HCT116 (cell line): ENCODE data around the gene TLE3. TPM values are rescaled to one million over a fixed set of nuclear protein-coding genes. Genes with fewer than 3 reads are reported as not detected.

Experiments used
- ATAC-seq: fragments of 200-7000 bp; cut with Tn5 transposase; 2 replicates; pipeline ENCODE4 v1.9.1; 2020; ENCODE audit warnings: mild to moderate bottlenecking, moderate library complexity
- BruUV-seq: library from RNA; stranded (reverse); fragments of 400-500 nt; replicated peaks from 2 replicates; lab custom pipeline; 2021; lab: Mats Ljungman, UMichigan
- CTCF ChIA-PET: fragments of 300-600 bp; sonication (Branson Sonifier 250); formaldehyde crosslinking; loops from one replicate; lab custom pipeline; 2021; ENCODE audit warnings: antibody characterized with exemption; lab: Charles Lee
- POLR2A ChIA-PET: fragments of 300-600, 350-600 bp; sonication (Branson Sonifier 250); formaldehyde crosslinking; loops from one replicate; lab custom pipeline; 2021; ENCODE audit warnings: antibody characterized with exemption; lab: Charles Lee
- RAD21 ChIA-PET, 2 experiments: fragments of 300-600 bp; sonication (Branson Sonifier 250); formaldehyde crosslinking; loops; one replicate each; lab custom pipeline; 2023; ENCODE audit warnings: low total read pairs in 2 of 2; ENCODE audit not compliant: uncharacterized antibody in 2 of 2, unreplicated experiment in 2 of 2, low non-redundant PET in 1 of 2; lab: Charles Lee
- DNase-seq: peaks from one replicate; pipeline ENCODE4 v3.0.0-alpha.2; 2010; ENCODE audit warnings: low read depth, low spot score
- H2AFZ ChIP-seq: fragments of 200-600 bp; shearing (Covaris generic), sonication (generic); 2 replicates; pipeline ENCODE4 v1.6.1; 2017; ENCODE audit warnings: low read depth, mixed run types, mixed read lengths, antibody characterized with exemption, low read length; ENCODE audit not compliant: poor library complexity, severe bottlenecking
- H3K27ac ChIP-seq: 2 replicates; pipeline ENCODE4 v1.5.1; 2012; ENCODE audit warnings: low read depth, low read length
- H3K27me3 ChIP-seq: fragments of 200-600 bp; sonication (generic); 2 replicates; pipeline ENCODE4 v1.6.1; 2016; ENCODE audit warnings: mixed run types, low read length, mixed read lengths; ENCODE audit not compliant: insufficient read depth
- H3K36me3 ChIP-seq, 2 experiments: fragments of 200-500 bp in 1 of 2; fragments of 200-600 bp in 1 of 2; sonication (Bioruptor generic) in 1 of 2; sonication (generic) in 1 of 2; 2 replicates each; pipeline versions ENCODE4 v1.5.1 to v1.6.1; 2014 to 2016; ENCODE audit warnings: low read length in 2 of 2, inconsistent platforms in 1 of 2, mixed read lengths in 1 of 2, mixed run types in 1 of 2; ENCODE audit not compliant: insufficient read depth in 2 of 2, control insufficient read depth in 1 of 2
- H3K4me1 ChIP-seq, 2 experiments: fragments of 200-600 bp in 1 of 2; sonication (generic) in 1 of 2; 2 replicates each; pipeline versions ENCODE4 v1.5.1 to v1.6.1; 2012 to 2017; ENCODE audit warnings: low read length in 2 of 2, inconsistent platforms in 1 of 2, mild to moderate bottlenecking in 1 of 2, mixed read lengths in 1 of 2, mixed run types in 1 of 2, moderate library complexity in 1 of 2; ENCODE audit not compliant: insufficient read depth in 2 of 2, control insufficient read depth in 1 of 2
- H3K4me2 ChIP-seq: fragments of 200-600 bp; sonication (generic); 2 replicates; pipeline ENCODE4 v1.6.1; 2017; ENCODE audit warnings: mixed run types, low read length, mixed read lengths
- H3K4me3 ChIP-seq, 2 experiments: fragments of 200-600 bp in 1 of 2; sonication (generic) in 1 of 2; replicated peaks in 1 of 2; 2 replicates each; pipeline ENCODE4 v1.5.1; 2011 to 2016; ENCODE audit warnings: low read length in 2 of 2, control low read depth in 1 of 2, low read depth in 1 of 2, mild to moderate bottlenecking in 1 of 2, mixed read lengths in 1 of 2, mixed run types in 1 of 2
- H3K79me2 ChIP-seq: fragments of 200-600 bp; sonication (generic); 2 replicates; pipeline ENCODE4 v1.6.1; 2017; ENCODE audit warnings: mild to moderate bottlenecking, mixed run types, low read length, moderate library complexity, mixed read lengths; ENCODE audit not compliant: insufficient read depth
- H3K9ac ChIP-seq: fragments of 200-600 bp; sonication (generic); 2 replicates; pipeline ENCODE4 v1.6.1; 2016; ENCODE audit warnings: low read length, mixed read lengths
- H3K9me2 ChIP-seq: fragments of 200-600 bp; sonication (generic), shearing (Covaris generic); 2 replicates; pipeline ENCODE4 v1.6.1; 2017; ENCODE audit warnings: mixed run types, mild to moderate bottlenecking, moderate library complexity; ENCODE audit not compliant: insufficient read depth
- H3K9me3 ChIP-seq, 2 experiments: fragments of 200-500 bp in 1 of 2; fragments of 200-600 bp in 1 of 2; sonication (Bioruptor generic) in 1 of 2; sonication (generic) in 1 of 2; 2 replicates each; pipeline ENCODE4 v1.6.1; 2014 to 2017; ENCODE audit warnings: low read length in 2 of 2, mixed read lengths in 2 of 2, inconsistent platforms in 1 of 2, low read depth in 1 of 2, mild to moderate bottlenecking in 1 of 2, mixed run types in 1 of 2, moderate library complexity in 1 of 2; ENCODE audit not compliant: control insufficient read depth in 1 of 2, insufficient read depth in 1 of 2
- H4K20me1 ChIP-seq: fragments of 200-600 bp; sonication (generic), shearing (Covaris generic); 2 replicates; pipeline ENCODE4 v1.6.1; 2017; ENCODE audit warnings: mixed run types, mild to moderate bottlenecking, moderate library complexity; ENCODE audit not compliant: insufficient read depth
- CBX3 ChIP-seq: IDR thresholded peaks from 2 replicates; pipeline ENCODE4 v1.6.1; 2012; ENCODE audit warnings: low read depth
- CEBPB ChIP-seq: IDR thresholded peaks from 2 replicates; pipeline ENCODE4 v1.6.1; 2012; ENCODE audit warnings: low read depth
- EZH2 ChIP-seq: fragments of 200-600 bp; sonication (generic); IDR thresholded peaks from 2 replicates; pipeline ENCODE4 v1.6.1; 2017; ENCODE audit warnings: antibody characterized with exemption, mixed run types
- EZH2phosphoT487 ChIP-seq: fragments of 200-600 bp; IDR thresholded peaks from 2 replicates; pipeline ENCODE4 v1.6.1; 2018; ENCODE audit warnings: antibody characterized with exemption, borderline replicate concordance
- JUND ChIP-seq: IDR thresholded peaks from 2 replicates; pipeline ENCODE4 v1.6.1; 2012
- POLR2AphosphoS5 ChIP-seq: IDR thresholded peaks from 2 replicates; pipeline ENCODE4 v1.6.1; 2011; ENCODE audit warnings: mild to moderate bottlenecking, low read depth, low read length, moderate library complexity
- SRF ChIP-seq: IDR thresholded peaks from 2 replicates; pipeline ENCODE4 v1.6.1; 2012; ENCODE audit warnings: low read depth
- TCF7L2 ChIP-seq: IDR thresholded peaks from 2 replicates; pipeline ENCODE4 v1.7.0; 2011; ENCODE audit warnings: borderline replicate concordance, inconsistent platforms; ENCODE audit not compliant: insufficient read depth, insufficient read length; ENCODE audit errors: extremely low read depth
- YY1 ChIP-seq: IDR thresholded peaks from 2 replicates; pipeline ENCODE4 v1.6.1; 2011; ENCODE audit warnings: low read length, low read depth, moderate library complexity, mild to moderate bottlenecking; ENCODE audit not compliant: insufficient replicate concordance; ENCODE audit errors: extremely low read depth
- intact Hi-C: fragments of 100-400 bp; cut with micrococcal nuclease; formaldehyde crosslinking; loops from 2 replicates; pipeline ENCODE4 v1.10.0; 2022
- total RNA-seq: library from RNA; stranded (reverse); gene quantifications from one replicate; pipeline ENCODE4 v1.2.1, GENCODE V29; 2021; ENCODE audit not compliant: unreplicated experiment
- TF ChIP-seq, protein P1 (sequence below): IDR thresholded peaks from 2 replicates; pipeline ENCODE4 v1.6.1; 2012; ENCODE audit warnings: low read depth
- TF ChIP-seq, protein P2 (sequence below): IDR thresholded peaks from 2 replicates; pipeline ENCODE4 v1.6.1; 2011; ENCODE audit warnings: mild to moderate bottlenecking, low read length, moderate library complexity; ENCODE audit not compliant: insufficient replicate concordance; ENCODE audit errors: extremely low read depth

Gene TLE3
- total RNA-seq, 1 experiment from 2014 or later, result 53.9 TPM

DNA sequence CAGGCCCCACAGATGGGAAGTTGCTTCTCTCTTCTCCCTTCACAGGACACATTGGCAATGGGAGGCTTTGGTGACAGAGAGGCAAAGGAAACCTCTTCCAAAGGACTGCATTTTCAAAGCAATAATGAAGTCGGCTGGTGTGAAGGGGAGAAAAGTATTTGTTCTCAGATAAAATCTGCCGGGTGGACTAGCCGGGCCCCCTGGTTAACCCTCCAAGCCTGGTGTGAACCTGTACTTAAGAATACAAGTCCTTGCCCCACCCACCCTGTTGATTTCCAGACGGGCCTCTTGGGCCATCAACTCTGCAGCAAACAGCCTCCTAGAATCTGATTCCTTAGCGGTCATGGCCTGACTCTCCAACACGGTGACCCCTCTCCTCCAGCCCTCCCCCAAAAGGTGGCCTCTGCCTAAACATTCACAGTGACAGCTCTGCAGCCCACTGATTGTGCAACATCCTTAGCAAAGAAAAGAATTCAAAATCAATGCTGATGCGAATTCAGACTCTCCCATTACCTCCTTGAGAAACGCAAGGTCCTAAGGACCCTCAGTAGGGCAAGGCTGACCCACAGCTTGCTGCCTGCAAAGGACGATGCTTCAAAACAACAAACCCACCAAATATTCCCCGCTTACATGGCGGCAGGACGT lies 9.9 kb downstream of the TLE3 start:
- Histone ChIP-seq H3K9ac (no peak overlapping the region), H3K9me3 (no peaks in the 10 kb centered on the region), H3K4me1 (no peaks in the 10 kb centered on the region; a peak in 1 of 4 replicates), H2AFZ (no peak overlapping the region), H3K27ac (no peak overlapping the region), H4K20me1 (no peaks in the 10 kb centered on the region), H3K27me3 (no peaks in the 10 kb centered on the region), H3K9me2 (no peaks in the 10 kb centered on the region), H3K4me3 (no peak overlapping the region), H3K36me3 (peaks cover 23 to 55% of the 10 kb centered on the region in 2 experiments), H3K79me2 (peaks cover 80% of the 10 kb centered on the region), H3K4me2 (no peak overlapping the region)
- TF ChIP-seq JUND, result no peak
- no peak for TF ChIP-seq EZH2
- no peak for TF ChIP-seq POLR2AphosphoS5
- TF ChIP-seq CEBPB, result no peak
- no peak for TF ChIP-seq TCF7L2
- TF ChIP-seq, protein P1, sequence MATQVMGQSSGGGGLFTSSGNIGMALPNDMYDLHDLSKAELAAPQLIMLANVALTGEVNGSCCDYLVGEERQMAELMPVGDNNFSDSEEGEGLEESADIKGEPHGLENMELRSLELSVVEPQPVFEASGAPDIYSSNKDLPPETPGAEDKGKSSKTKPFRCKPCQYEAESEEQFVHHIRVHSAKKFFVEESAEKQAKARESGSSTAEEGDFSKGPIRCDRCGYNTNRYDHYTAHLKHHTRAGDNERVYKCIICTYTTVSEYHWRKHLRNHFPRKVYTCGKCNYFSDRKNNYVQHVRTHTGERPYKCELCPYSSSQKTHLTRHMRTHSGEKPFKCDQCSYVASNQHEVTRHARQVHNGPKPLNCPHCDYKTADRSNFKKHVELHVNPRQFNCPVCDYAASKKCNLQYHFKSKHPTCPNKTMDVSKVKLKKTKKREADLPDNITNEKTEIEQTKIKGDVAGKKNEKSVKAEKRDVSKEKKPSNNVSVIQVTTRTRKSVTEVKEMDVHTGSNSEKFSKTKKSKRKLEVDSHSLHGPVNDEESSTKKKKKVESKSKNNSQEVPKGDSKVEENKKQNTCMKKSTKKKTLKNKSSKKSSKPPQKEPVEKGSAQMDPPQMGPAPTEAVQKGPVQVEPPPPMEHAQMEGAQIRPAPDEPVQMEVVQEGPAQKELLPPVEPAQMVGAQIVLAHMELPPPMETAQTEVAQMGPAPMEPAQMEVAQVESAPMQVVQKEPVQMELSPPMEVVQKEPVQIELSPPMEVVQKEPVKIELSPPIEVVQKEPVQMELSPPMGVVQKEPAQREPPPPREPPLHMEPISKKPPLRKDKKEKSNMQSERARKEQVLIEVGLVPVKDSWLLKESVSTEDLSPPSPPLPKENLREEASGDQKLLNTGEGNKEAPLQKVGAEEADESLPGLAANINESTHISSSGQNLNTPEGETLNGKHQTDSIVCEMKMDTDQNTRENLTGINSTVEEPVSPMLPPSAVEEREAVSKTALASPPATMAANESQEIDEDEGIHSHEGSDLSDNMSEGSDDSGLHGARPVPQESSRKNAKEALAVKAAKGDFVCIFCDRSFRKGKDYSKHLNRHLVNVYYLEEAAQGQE, result no peak
- no peak for TF ChIP-seq CBX3
- TF ChIP-seq YY1, result no peak
- TF ChIP-seq SRF, result no peak
- TF ChIP-seq EZH2phosphoT487, result no peak
- TF ChIP-seq, protein P2, sequence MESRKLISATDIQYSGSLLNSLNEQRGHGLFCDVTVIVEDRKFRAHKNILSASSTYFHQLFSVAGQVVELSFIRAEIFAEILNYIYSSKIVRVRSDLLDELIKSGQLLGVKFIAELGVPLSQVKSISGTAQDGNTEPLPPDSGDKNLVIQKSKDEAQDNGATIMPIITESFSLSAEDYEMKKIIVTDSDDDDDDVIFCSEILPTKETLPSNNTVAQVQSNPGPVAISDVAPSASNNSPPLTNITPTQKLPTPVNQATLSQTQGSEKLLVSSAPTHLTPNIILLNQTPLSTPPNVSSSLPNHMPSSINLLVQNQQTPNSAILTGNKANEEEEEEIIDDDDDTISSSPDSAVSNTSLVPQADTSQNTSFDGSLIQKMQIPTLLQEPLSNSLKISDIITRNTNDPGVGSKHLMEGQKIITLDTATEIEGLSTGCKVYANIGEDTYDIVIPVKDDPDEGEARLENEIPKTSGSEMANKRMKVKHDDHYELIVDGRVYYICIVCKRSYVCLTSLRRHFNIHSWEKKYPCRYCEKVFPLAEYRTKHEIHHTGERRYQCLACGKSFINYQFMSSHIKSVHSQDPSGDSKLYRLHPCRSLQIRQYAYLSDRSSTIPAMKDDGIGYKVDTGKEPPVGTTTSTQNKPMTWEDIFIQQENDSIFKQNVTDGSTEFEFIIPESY, result no peak
- CTCF ChIA-PET, result no interaction called here
- ATAC-seq (no peak), DNase-seq (no peak)
- no TSS peak for BruUV-seq
- POLR2A ChIA-PET, result no interaction called here
- RAD21 ChIA-PET, result no interaction called here
- intact Hi-C loops, result no loop called here
